Measurements from ENCODE around the gene ADSS1.

The ADSS1 gene

DNA sequence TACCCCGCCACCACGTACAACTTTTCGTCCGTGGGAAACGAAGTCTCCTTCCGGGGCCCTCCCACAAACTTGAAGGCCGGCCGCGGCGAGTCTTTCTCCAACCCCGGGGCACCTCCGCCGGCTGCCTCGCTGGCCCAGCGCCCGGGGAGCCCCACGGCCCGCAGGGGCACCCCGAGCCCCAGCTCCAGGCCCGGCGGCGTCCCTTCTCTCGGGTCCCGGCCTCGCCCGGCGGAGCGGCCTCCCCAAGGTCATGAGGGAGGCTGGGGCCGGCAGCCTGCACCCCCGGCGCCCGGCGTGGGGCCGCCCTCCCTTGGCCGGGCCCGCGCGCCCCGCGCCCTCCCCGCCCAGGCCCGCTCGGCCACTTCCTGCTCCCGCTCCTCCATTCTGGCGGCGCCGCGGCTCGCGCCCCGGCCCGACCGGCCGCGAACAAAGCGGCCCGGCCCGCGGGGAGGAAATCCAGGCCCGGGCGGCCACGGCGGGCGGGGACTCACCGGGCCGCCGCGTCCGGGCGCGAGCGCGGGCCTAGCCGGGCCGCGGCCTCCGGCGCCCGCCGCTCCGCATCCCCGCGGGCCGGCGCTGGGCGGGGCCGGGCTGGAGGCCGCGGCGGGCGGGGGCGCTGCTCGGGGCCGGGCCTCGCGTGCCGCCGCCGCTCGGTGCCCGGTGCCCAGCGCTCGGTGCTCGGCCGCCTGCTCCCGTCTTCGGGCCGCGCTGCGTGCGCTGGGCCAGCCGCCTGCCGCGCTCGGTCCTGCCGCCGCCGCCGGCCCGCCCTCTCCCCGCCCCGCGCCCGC lies 71.2 kb downstream of the ADSS1 start, which contains the start of gene AKT1:
Gene AKT1, minus strand, starts transcription at position 756 of the 788 bp plus-strand sequence. CDS start 3,105 bp downstream, outside the sequence.
- Mint-ChIP-seq H3K36me3 (no peaks in the 10 kb centered on the region), H3K9me3 (ENCODE audit: low read depth) (no peaks in the 10 kb centered on the region), H3K4me1 (ENCODE audit: low read depth) (peaks cover 44% of the 10 kb centered on the region), H3K27me3 (no peaks in the 10 kb centered on the region), H3K27ac (peak within 1 kb of the TSS; percentile 83), H3K4me3 (peak within 1 kb of the TSS; percentile 91)

- no peaks in the 10 kb centered on the region for H3K27me3 Mint-ChIP-seq
- H3K27ac Mint-ChIP-seq, result peak overlapping the region; percentile 66
- H3K4me1 Mint-ChIP-seq (ENCODE audit: low read depth), result peaks cover 41% of the 10 kb centered on the region
- H3K36me3 Mint-ChIP-seq, result no peaks in the 10 kb centered on the region
- no peaks in the 10 kb centered on the region for H3K9me3 Mint-ChIP-seq (ENCODE audit: low read depth)
- H3K4me3 Mint-ChIP-seq, result peak overlapping the region; percentile 73
These were observed 72.0 kb downstream of the ADSS1 start for GRCh38 chr14:104795781-104796686.

- no peaks in the 10 kb centered on the region for H3K27me3 Mint-ChIP-seq
- H3K9me3 Mint-ChIP-seq (ENCODE audit: low read depth), result no peaks in the 10 kb centered on the region
- no peaks in the 10 kb centered on the region for H3K36me3 Mint-ChIP-seq
- H3K27ac Mint-ChIP-seq, result peak overlapping the region; percentile 66
- H3K4me1 Mint-ChIP-seq (ENCODE audit: low read depth), result peaks cover 42% of the 10 kb centered on the region
- H3K4me3 Mint-ChIP-seq, result peak overlapping the region; percentile 73
These were observed 72.7 kb downstream of the ADSS1 start for GRCh38 chr14:104796687-104797081.
